Heart left ventricle (tissue), 16 donors: ENCODE measurements around the gene ABCB1. TPM values are rescaled to one million over a fixed set of nuclear protein-coding genes. Genes with fewer than 3 reads are reported as not detected.

ENCODE experiments used
- ATAC-seq, 4 donors: fragments of 200-7000 bp; cut with Tn5 transposase; one replicate each; pipeline ENCODE4 v1.9.1; 2020 to 2022; ENCODE audit warnings: moderate library complexity in 4 of 4, mild to moderate bottlenecking in 3 of 4, moderate number of reproducible peaks in 1 of 4
- DNase-seq, 5 donors: peaks; one replicate each; pipeline ENCODE4 v3.0.0-alpha.2; 2020
- H3K27ac ChIP-seq, 12 donors: fragments of 200-600 bp; sonication (generic) in 4 of 12; one replicate each; pipeline versions ENCODE4 v1.5.0 to v1.8.0; 2016 to 2022; ENCODE audit warnings: mild to moderate bottlenecking in 2 of 12
- H3K27me3 ChIP-seq, 9 donors: fragments of 200-600 bp; sonication (generic) in 2 of 9; one replicate each; pipeline versions ENCODE4 v1.5.1 to v1.8.0; 2016 to 2022; ENCODE audit warnings: mild to moderate bottlenecking in 3 of 9
- H3K36me3 ChIP-seq, 9 donors: fragments of 200-600 bp; sonication (generic) in 2 of 9; one replicate each; pipeline versions ENCODE4 v1.5.0 to v1.8.0; 2018 to 2022; ENCODE audit warnings: mild to moderate bottlenecking in 2 of 9
- H3K4me1 ChIP-seq, 12 donors: fragments of 200-600 bp; sonication (generic) in 4 of 12; one replicate each; pipeline versions ENCODE4 v1.5.0 to v1.8.0; 2016 to 2022; ENCODE audit warnings: mild to moderate bottlenecking in 3 of 12
- H3K4me3 ChIP-seq, 12 donors: fragments of 200-600 bp; sonication (generic) in 4 of 12; one replicate each; pipeline versions ENCODE4 v1.5.0 to v1.8.0; 2017 to 2022; ENCODE audit warnings: mild to moderate bottlenecking in 9 of 12, moderate library complexity in 4 of 12
- H3K9me3 ChIP-seq, 12 donors: fragments of 200-600 bp; sonication (generic) in 4 of 12; one replicate each; pipeline versions ENCODE4 v1.5.0 to v1.8.0; 2016 to 2022; ENCODE audit warnings: mild to moderate bottlenecking in 1 of 12
- CTCF ChIP-seq, 12 donors: fragments of 200-600 bp; sonication (generic) in 4 of 12; IDR thresholded peaks; one replicate each; pipeline versions ENCODE4 v1.5.0 to v1.8.0; 2018 to 2022; ENCODE audit warnings: antibody characterized with exemption in 12 of 12, mild to moderate bottlenecking in 5 of 12
- POLR2A ChIP-seq, 2 donors: fragments of 450-650 bp; IDR thresholded peaks; one replicate each; pipeline ENCODE4 v1.6.1; 2017; ENCODE audit warnings: antibody characterized with exemption in 2 of 2, mild to moderate bottlenecking in 2 of 2, moderate library complexity in 2 of 2
- WGBS, 4 donors: extraction: QIAGEN DNeasy Blood & Tissue Kit in 2 of 4; methylation state at CpG; one replicate each; pipeline versions ENCODE4 v1.1.5 to v1.1.7; 2013 to 2018; 5-methylcytosine and 5-hydroxymethylcytosine counted together
- intact Hi-C, 10 donors: fragments of 100-400 bp; cut with DNase I; formaldehyde crosslinking; loops; one replicate each; pipeline versions ENCODE4 v1.11.1 to v1.14.2; 2022
- polyA plus RNA-seq, 2 donors: library from polyadenylated mRNA; stranded (reverse); fragments of 200-250 nt; gene quantifications; one replicate each; pipeline ENCODE4 v1.2.3, GENCODE V29; 2013
- total RNA-seq, 9 donors: library from RNA; depleted of rRNA in 2 of 9; stranded (reverse); fragments of >200 nt in 2 of 9; fragmentation: NEBNext Ultra II Directional in 3 of 9; extraction: Animal tissue kit (Norgen Biotek cat#: 25700) in 3 of 9; gene quantifications; one replicate each; pipeline versions ENCODE4 v1.1.0 to v1.2.4, GENCODE V29; 2016 to 2023
- donor health status: ischemic (EF 13 %, LVEDD 7.1; RV severe dilation, severe dysfunction).
- donor health status: healthy with polysubstance abuse.
- donor health status: DM: no; HTN: yes; CAD: no.
- donor health status: DM: no; HTN: no; CAD: no.
- donor health status: ischemic (EF 25% LVEDD 6.9; RV normal size, moderate dysfunction).
- donor health status: ischemic (EF 25% LVEDD 5.7; RV mildly dilated, moderate dysfunction).
- donor health status: healthy.
- donor health status: DM: yes; HTN: yes; CAD: no.
- donor health status: ischemic (EF 35%, LVEDD 5.7; RV mildly dilated, moderate dysfunction).
- donor health status: nonischemic (EF 11% LVEDD 7.7; RV severe dilation, severe dysfunction).
- donor health status: DM: yes; HTN: yes; CAD: no.
- donor health status: PGD.
- donor health status: ischemic (EF 29% LVEDD 5.4; RV normal size, mild dysfunction).
- donor health status: nonischemic (EF 23%, LVEDD 6.1; RV moderate dilation, normal function).

The ABCB1 gene
- total and polyA plus RNA-seq, 11 donors: 0.82 to 9.2 (median 6.1) TPM

GRCh38 chr7:87615197-87615596 is 14.5 kb upstream of the ABCB1 start:
- WGBS, 4 donors: 49 to 59% (median 55%) methylated on average over 1 of the region's 1 CpG
- DNase-seq: no peak
- H3K9me3 ChIP-seq: peaks cover 0 to 9% (median 0%) of the 10 kb centered on the region in 12 donors

GRCh38 chr7:87609916-87610315 is 9.2 kb upstream of the ABCB1 start:
- no peak for ATAC-seq
- no peaks in the 10 kb centered on the region for H3K9me3 ChIP-seq
- intact Hi-C loops: no loop called here
- DNase-seq: no peak
- H3K4me1 ChIP-seq: no peaks in the 10 kb centered on the region
- no peak overlapping the region for H3K4me3 ChIP-seq
- 61 to 75% (median 70%) methylated on average over 5 of the region's 5 CpGs for WGBS, 4 donors
- TF ChIP-seq CTCF (IDR thresholded peaks at IDR 0.05): no peak
- no peak for TF ChIP-seq POLR2A (IDR thresholded peaks at IDR 0.05)
- no peaks in the 10 kb centered on the region for H3K36me3 ChIP-seq
- H3K27ac ChIP-seq: no peak overlapping the region
- H3K27me3 ChIP-seq: peaks cover 0 to 7% (median 0%) of the 10 kb centered on the region in 9 donors

More at GRCh38 chr7:87615197-87615596, 14.5 kb upstream of the ABCB1 start:
- peaks cover 0 to 3% (median 0%) of the 10 kb centered on the region in 9 donors for H3K27me3 ChIP-seq
- no peak overlapping the region for H3K4me3 ChIP-seq
- no peaks in the 10 kb centered on the region for H3K36me3 ChIP-seq
- no peak for ATAC-seq
- H3K4me1 ChIP-seq: no peaks in the 10 kb centered on the region
- TF ChIP-seq CTCF (IDR thresholded peaks at IDR 0.05) (no peak), POLR2A (IDR thresholded peaks at IDR 0.05) (no peak)
- intact Hi-C loops: no loop called here
- no peak overlapping the region for H3K27ac ChIP-seq

DNA sequence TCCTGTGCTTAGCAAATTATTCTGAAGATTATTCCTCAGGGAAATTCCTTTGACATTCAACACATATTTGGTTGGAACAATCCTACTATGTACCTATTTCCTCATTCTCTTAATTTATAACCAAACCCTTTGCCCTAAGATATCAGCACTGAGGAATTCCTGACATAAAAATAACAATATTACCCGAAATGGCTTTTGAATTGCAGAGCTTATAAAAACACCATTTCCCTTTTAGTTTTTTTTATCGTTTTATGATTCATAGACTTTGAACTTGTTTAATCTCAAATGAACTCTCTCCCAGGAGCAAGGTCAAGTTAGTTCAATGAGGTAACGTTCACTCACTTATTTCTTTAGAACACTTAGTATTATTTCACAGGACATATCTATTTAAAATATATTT is 7.7 kb upstream of the ABCB1 start:
- 50 to 60% (median 50%) methylated on average over 3 of the region's 3 CpGs for WGBS, 4 donors
- H3K9me3 ChIP-seq: no peaks in the 10 kb centered on the region
- no peak for DNase-seq
- intact Hi-C loops: no loop called here
- H3K27ac ChIP-seq: no peak overlapping the region
- no peaks in the 10 kb centered on the region for H3K36me3 ChIP-seq
- no peak overlapping the region for H3K4me3 ChIP-seq
- H3K27me3 ChIP-seq: peaks cover 0 to 10% (median 0%) of the 10 kb centered on the region in 9 donors
- no peak for TF ChIP-seq CTCF (IDR thresholded peaks at IDR 0.05)
- TF ChIP-seq POLR2A (IDR thresholded peaks at IDR 0.05): no peak
- H3K4me1 ChIP-seq: no peaks in the 10 kb centered on the region
- ATAC-seq: peak in 1 of 4 donors; percentile 18

GRCh38 chr7:87604264-87604663 is 3.6 kb upstream of the ABCB1 start:
- TF ChIP-seq POLR2A (IDR thresholded peaks at IDR 0.05) (no peak), CTCF (IDR thresholded peaks at IDR 0.05) (no peak)
- ATAC-seq (no peak), DNase-seq (no peak)
- no peak overlapping the region for H3K4me3 ChIP-seq
- H3K4me1 ChIP-seq: peaks cover 0 to 10% (median 0%) of the 10 kb centered on the region in 12 donors
- H3K27me3 ChIP-seq: peaks cover 0 to 36% (median 3%) of the 10 kb centered on the region in 9 donors
- H3K9me3 ChIP-seq: no peaks in the 10 kb centered on the region
- no peaks in the 10 kb centered on the region for H3K36me3 ChIP-seq
- WGBS, 4 donors: 84 to 89% (median 85%) methylated on average over 1 of the region's 1 CpG
- intact Hi-C loops: no loop called here
- no peak overlapping the region for H3K27ac ChIP-seq
